Limb (tissue), 2 donors: ENCODE data around the gene BACE2.
"Not testable (repeated sequence)": the region's sequence is repeated elsewhere in the genome, so short reads cannot be mapped to it uniquely, and the experiment has no call there.

Source experiments
- DNase-seq, 2 donors: peaks; one replicate each; pipeline ENCODE4 v3.0.0-alpha.2; 2016; ENCODE audit errors: extremely low spot score in 2 of 2

Gene BACE2

DNA sequence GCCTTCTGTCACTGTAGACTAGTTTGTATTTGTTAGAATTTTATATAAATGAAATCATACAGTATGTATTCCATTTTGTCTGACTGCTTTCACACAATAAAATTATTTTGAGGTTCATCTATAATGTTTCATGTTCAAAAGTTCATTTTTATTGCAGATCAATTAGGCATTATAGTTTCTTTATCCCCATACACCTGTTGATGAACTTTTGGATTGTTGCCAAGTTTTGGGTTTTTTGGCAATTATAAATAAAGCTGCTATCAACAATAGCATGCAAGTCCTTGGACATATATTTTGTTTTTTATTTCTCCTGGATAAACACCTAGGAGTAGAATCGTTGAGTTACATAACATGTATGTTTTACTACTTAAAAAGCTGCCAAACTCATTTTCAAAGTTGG lies 101.6 kb downstream of the BACE2 start:
- DNase-seq, result no peak

DNA sequence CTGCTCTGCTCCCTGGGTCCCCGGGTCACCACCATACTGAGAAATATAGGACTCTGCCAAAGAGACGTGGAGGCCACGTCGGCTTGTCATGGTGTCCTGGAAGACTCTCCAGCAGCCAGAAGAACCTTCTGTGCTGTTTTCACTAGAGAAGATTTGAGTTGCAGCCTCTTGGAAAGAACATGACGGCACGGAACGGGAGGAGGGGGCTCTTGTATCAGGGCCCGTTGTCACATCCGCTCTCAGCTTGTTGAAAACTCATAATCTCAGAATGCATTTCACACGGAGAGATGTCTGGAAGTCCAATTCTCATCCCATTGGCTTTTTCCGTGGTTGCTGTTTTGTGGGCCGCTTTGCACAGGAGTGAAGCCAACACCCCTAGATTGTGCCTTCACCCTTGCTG lies 109.2 kb downstream of the BACE2 start:
- DNase-seq, result no peak

DNA sequence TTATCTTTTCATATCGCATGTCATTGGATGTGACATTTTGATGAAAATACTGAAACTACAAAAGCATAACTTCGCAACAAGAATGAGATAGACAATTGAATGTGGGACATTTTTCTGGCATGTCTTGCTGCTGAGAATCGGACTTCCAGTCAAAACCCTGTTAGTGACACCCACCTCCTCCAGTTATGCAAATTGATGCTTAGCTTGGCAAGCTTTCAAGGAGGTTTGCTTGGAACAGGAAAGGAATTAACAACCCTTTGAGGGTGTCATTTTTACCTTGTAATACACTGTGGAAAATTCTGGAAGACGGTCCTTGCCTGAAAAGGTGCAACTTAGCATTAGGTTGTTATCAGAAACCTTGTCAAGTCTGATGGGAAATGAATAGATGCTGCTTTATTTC lies 109.9 kb downstream of the BACE2 start:
- DNase-seq, result no peak

DNA sequence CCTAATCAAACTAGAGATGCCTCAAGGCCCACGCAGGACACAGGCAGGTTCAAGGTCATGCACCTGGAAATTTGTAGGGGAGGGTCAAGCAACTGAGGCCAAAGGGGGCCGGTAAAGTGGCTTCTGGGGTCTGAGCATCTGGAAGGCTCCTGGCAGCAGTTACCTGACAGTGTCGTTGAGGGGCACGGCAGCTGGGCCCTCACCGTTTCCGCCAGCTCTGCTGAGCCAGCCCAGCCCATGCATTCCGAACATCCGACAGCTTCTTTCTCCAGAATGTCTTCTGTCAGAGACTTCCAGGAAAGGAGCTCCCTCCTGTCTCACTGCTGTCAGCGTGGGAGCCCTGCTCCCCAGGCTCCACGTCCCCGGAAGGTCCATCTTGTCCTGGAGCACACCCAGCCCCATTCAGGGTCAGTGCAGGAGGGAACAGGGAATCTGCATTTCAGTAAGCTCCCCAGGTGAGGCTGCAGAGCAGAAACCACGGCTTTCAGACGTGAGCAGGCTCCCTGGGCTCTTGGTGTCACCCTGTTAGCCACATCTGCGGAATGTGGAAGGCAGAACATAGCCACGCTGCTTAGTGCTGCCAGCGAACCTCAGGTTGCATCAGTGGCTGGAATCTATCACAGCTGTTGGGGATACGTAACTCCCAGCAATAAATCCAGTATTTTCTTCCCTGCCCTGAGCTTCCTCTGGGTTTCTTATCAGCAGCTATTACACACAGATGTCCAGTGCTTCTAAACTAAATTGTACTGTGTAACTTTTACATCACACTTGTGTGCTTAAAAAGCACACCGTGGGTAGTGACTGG lies 112.4 kb downstream of the BACE2 start:
- peak in 1 of 2 donors; percentile 15 for DNase-seq

DNA sequence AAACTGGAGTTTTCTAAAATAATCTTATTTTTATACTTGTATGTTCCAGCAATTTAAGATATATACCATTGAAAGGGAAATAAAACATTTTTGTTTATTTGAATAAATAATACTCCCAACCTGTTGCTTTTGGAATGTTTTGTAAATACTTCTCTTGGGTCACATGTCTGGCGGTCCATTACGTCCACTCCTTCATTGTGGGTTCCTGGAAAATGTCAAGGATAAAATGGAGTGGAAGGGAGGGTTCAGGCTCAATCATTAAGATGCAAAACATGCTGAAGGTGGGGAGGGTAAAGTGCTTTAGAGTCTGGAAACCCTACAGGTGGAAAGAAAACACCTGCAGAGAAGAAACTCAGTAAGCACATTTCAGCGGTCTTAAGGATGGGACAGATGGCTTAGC lies 114.5 kb downstream of the BACE2 start:
- no peak for DNase-seq

DNA sequence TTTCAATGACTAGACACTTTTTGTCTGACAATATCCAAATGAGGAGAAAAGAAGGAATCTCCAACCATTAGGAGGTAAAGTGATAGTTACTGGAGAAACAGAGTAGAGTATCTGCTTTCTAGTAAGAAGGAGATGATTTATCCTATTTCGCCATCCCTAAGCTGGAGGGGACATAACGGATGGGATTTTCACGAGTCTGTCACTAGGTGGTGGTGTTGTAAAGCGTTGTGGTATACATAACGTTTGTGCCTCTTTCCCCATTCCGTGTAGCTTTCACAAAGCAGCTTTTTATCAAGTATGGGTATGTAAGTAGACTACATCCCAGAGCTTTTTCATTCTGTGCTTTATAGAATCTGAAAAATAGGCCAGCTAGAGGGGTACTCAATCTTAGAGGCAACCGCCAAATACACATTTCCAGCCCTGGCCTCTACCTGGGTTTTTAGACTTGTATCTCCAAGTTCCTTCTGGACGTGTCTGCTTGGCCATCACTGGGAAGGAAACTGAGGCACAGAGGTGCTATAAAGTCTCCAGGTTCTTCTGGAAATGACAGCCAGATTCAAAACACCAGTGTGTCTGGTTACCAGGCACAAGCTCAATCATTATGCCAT lies 115.4 kb downstream of the BACE2 start:
- DNase-seq, result peak; percentile 54 to 81

DNA sequence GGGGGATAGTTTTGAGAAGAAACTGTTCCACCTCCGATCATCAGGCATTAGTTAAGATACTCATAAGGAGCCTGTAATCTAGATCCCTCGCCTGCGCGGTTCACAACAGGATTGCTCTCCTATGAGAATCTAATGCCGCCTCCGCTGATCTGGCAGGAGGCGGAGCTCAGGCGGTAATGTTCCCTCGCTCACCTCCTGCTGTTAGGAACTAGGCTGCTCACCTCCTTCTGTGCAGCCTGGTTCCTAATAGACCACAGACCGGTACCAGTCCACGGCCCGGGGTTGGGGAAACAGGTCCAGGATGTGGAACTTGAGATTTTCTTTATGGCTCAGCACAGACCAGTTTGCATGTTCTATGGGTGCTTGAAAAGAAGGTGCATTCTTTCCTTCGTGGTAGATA lies 121.5 kb downstream of the BACE2 start:
- no peak for DNase-seq

DNA sequence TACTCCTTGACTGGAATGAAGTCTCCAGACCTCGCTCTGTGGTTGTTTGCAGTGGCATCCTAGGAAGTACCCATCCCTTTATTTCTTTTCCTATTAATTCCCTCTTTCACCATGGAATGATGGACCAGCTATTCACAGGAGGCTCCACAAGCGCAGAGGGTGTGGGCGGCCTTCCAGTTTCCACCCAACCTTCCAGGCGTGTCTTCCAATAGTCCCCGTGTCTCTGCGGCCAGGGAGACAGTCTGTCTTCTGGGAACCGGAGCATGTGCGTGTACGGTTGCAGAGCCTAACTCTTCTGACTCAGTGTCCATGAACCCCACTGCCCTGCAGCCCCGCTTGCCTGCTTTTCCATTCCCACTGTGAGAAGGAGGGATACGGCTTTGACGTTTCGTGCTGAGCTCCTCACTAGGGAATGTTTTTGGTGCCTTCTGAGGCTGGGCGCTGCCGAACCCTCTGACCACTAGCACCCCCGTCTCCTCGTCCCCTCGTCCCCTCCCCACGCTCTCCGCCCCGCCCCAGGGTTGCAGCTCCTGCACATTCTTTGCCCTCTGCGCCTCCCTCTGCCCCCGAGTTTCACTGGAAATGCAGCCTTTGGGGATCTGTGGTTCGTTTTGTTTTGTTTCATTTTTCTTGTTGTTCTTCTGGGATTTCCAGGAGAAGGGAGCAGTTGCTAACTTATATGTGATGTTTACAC lies 122.3 kb downstream of the BACE2 start:
- DNase-seq, result no peak

DNA sequence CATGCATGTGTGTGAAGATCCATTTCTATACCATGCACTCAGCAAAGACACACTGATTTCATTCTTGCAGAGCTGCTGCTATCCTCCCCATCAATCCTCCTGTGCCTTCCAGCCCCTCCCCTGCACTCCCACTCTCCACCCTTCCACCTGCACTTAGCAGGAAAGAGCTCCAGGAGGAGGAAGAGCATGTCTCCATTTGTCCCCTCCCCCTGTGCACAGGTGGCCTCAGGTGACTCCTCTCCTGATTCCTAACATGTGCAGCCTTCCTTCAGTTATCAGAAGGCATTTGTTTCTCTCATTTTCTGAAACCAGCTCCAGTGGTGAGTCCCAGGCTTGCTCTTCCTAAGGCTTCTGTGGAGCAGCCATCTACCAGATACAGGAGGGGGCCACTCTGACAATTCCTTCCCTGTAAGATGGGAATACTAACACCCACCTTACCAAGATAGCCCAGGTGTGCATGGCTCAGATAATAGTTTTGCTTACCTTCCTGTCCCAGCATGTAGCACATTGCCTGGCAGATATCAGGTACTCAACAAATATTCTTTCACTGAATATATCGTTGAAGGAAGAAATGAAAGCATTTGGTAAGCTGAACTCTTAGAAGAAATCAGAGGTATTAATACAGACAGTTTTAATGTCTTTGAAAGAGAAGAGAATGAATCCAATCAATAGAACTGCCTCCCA lies 126.7 kb downstream of the BACE2 start:
- no peak for DNase-seq

DNA sequence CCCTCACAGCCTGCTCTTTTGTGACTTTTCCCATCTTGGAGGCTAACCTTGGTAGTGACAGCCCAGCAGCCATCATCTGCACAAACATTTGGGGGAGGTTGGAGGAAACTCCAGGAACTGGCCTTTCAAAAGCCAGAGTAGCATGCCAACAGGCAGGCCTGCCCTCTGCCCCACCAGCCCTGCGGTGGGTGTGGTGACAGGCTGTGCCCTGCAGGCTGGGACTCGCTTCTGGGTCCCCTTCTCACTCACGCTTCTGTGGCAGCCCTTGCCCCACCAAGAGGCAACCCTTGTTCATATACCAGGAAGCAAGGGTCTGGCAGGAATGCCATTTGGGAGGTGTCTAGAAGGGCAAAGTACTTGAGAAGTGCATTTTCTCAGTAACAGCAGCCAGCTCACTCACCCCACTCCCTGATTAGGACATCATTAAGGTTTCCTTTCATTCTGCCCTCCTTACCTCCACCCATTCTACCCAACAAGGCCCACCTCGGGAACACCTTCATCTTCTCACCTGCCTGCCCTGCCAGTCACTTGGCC lies 127.8 kb downstream of the BACE2 start:
- DNase-seq, result no peak

DNA sequence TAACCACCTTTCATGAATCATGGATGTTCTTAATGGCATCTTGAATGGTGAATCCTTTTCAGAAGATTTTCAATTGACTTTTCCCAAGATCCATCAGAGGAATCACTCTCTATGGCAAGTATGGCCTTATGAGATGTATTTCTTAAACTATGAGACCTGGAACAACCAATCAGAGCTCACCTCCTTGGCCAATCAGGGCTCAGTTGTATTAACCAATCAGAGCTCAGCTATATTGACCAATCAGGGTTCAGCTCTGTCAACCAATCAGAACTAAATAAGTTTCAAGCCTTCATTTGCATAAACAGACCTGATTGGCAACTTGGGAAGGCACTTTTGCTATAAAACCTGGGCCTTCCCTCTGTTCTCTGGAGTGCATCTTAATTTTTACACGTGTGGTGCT lies 135.0 kb downstream of the BACE2 start:
- no peak for DNase-seq

DNA sequence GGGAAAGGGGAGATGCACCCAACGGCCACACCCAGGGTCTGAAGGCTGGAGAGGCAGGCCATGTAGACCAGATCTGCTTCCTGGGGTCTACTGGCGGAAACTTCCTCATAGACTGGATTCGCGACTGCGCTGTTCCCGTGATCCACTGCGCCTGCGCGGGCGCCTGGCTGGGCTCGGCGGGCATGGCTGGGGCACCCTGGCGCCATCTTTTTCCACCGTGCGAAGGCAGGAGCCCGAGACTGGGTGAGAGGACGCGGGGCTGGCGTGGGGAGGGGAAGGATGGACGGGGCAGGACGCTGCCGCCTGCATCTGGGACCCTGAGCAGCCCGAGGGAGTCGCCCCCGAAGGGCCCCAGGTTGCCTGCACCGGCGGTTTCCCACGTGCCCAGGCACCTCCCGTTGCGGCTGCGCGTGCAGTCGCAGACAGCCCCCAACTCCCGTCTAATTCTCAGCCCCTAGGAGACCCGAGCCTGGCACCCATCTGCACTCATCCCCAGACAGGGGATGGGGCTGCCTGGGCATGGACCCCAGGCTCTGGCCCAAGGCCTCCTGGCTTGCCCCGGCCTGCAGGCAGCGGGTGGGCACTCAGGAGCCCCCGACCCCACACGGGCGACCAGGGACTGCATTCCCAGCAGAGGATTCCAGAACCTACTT lies 136.2 kb downstream of the BACE2 start:
- no peak for DNase-seq

DNA sequence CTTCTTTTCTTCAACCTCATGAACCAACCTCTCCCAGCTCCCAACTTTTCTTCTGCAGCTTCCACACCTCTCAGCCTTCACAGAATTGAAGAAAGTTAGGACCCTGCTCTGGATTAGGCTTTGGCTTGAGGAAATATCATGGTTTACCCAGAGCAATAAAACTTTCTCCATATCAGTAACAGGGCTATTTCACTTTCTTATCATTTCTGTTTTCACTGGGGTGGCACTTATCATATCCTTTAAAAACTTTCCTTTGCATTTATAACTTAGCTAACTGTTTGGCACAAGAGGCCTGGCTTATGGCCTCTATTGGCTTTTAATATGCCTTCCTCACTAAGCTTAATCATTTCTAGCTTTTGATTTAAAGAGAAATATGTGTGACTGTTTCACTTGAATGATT lies 139.3 kb downstream of the BACE2 start:
- no peak for DNase-seq

DNA sequence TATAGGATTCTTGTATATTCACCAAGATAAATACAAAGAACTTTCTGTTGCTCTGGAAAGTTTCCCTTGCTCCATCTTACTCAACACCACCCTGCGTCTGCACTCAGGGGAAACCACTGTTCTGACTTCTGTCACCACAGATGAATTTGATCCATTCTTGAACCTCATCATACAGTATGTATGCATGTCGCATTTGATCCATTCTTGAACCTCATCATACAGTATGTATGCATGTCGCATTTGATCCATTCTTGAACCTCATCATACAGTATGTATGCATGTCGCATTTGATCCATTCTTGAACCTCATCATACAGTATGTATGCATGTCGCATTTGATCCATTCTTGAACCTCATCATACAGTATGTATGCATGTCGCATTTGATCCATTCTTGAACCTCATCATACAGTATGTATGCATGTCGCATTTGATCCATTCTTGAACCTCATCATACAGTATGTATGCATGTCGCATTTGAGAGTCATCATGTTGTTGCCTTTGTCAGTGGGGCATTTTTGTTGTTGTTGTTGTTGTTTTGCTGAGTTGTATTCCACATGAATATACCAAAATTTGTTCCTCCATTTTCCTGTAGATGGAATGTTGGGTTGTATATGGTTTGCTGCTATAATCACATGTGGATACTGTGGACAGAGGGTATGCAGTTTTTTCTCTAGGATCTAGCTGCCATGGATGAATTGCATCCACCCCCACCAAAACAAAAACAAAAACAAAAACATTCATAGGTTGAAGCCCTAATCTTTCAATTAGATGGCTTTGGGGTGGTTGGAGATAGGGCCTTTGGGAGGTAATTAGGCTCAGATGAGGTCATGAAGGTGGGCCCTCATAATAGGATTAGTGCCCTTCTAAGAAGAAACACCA lies 145.6 kb downstream of the BACE2 start:
- not testable (repeated sequence) for DNase-seq

DNA sequence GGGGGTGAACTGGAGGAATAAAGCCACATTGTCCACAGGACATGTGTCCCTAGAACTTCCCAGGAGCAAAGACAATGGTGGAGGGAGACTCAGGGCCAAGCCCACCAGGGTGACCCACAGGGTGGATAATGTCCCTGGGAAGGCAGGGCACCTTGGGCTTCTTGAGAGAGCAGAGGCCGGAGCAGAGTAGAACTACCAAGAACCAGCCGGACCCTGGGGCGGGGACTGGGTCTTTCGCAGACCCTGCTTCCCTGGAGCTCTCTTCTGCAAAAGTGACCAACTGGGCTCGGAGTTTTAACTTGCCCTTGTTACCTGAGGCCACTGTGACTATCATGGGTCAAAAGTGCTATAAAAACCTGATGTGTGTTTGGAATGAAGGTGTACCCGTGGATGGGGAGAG lies 147.8 kb downstream of the BACE2 start:
- no peak for DNase-seq

DNA sequence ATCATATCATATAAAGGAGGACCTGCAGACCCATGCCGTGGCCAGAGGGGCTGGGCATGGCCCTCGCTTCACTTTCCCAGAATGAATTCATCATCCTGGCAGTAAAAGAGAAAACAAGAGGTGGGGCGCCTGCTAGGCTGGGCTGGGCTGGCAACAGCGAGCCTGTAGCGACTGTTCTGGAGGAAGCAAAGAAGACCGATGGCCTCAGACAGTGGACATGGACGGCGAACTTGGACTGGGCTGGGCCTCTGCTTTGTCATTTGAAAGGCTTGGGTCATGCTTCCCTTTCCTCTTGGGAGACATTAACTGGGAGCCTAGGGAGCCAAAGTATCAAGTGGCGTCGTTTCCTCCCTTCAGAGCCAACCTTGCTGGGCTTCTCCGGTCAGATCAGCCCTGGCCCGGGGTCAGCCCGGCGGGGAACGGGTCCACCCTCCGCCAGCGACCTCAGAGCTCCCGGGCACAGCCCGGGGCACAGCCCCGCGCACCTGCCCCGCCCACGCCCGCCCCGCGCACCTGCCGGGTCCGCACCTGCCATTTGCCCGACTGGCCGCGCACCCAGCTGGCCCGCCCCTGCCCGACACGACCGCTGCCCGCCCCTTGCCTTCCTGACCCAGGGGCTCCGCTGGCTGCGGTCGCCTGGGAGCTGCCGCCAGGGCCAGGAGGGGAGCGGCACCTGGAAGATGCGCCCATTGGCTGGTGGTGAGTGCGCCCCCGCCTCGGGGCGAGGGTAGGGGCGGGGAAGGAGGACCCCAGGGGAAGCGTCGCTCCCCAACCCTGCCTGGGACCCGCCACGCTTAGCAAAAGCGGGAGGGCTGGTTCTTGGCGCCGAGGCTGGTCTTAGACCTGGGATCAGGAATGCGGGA lies 148.5 kb downstream of the BACE2 start, which contains the start of gene FAM3B:
Gene FAM3B, plus strand, starts transcription at position 602 of the 863 bp plus-strand sequence. Its CDS starts 79 bp downstream, at position 681.
- DNase-seq, result no peak

DNA sequence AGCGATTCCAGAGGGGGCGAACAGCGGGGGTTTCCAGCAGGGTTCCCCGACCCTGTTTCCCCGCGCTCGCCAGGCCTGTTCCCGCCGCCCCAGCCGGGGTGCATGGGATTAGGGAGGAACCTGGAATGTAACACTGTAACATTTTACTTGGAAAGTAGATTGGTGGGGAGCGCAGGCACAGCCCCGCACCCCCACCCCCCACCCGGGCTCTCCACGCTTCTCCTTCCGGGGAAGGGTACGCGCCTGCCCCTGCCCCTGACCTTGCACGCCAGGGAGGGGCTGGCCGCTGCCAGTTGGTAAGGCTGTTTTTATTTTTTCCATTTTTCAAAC lies 149.1 kb downstream of the BACE2 start:
- no peak for DNase-seq

DNA sequence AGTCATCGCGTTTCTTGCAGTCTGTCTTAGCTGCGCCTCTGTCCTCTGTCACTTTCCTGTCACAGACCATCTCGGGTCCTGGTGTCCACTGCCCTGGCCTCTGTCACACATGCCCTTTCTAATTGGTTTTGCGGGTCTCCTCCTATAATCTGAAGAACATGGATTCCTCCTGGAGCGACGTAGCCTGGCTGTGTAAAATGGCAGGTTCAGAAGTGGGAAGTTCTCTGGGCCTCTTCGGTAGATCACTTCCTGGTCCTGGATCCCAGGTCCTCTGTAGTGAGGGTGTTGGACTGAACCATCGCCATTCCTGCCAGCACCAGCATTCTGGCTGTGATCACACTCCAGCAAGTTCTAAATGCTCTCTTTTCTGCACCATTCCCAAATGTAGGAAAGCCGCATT lies 149.5 kb downstream of the BACE2 start:
- no peak for DNase-seq

DNA sequence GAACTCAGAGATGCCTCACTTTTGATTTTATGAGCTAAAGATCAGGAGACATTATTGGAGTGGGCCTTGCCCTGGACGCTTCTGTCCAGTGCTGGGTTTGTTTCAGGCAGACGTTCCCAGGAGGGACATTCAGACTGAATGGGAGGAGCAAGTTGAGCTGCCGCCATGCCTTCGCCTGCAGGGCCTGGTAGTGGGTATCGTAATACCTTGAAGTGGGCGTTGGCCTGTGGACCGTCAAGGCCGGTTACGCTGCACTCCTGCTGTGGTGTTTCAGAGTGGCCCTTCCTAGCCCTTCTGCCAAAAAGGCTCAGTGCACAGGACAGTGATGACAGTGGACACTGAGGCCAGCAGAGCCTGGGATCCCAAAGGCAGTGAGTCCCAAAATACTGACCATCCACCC lies 150.3 kb downstream of the BACE2 start:
- no peak for DNase-seq
